A549 (cell line): Measurements from ENCODE around the gene SACM1L. TPM values are rescaled to one million over a fixed set of nuclear protein-coding genes. Genes with fewer than 3 reads are reported as not detected.

Experiments
- ATAC-seq, 2 experiments: fragments of 200-7000 bp in 1 of 2; fragments of >200 bp in 1 of 2; cut with Nextera tagmentation in 1 of 2; cut with Tn5 transposase in 1 of 2; 3 replicates each; pipeline versions ENCODE4 v1.8.0 to v1.9.1; 2018 to 2020; ENCODE audit warnings: mild to moderate bottlenecking in 1 of 2, moderate library complexity in 1 of 2
- CTCF ChIA-PET: fragments of 300-600 bp; sonication (Branson Sonifier 250); formaldehyde crosslinking; extraction: SDS; loops from one replicate; lab custom pipeline; 2021; ENCODE audit warnings: antibody characterized with exemption, inconsistent platforms; lab: Yijun Ruan, JAX
- POLR2A ChIA-PET: fragments of 350-600 bp; formaldehyde crosslinking; extraction: SDS; loops from one replicate; lab custom pipeline; 2021; ENCODE audit warnings: antibody characterized with exemption, inconsistent platforms; lab: Yijun Ruan, JAX
- DNase-seq, 2 experiments: peaks; one replicate each; pipeline versions ENCODE4 v3.0.0 to v3.0.0-alpha.2; 2011 to 2016; ENCODE audit warnings: low read depth in 1 of 2, low spot score in 1 of 2
- FAIRE-seq: peaks from 2 replicates; lab custom pipeline; 2011; peaks lifted over from hg19 to GRCh38; lab: Jason Lieb, UNC
- H3K27ac ChIP-seq, 2 experiments: fragments of >200 bp; sonication (Bioruptor Twin); formaldehyde crosslinking; 3 replicates each; pipeline ENCODE4 v1.5.1; 2016 to 2017
- H3K4me1 ChIP-seq: fragments of >200 bp; sonication (Bioruptor Twin); formaldehyde crosslinking; 3 replicates; pipeline ENCODE4 v1.6.1; 2016
- H3K4me2 ChIP-seq: fragments of >200 bp; sonication (Bioruptor Twin); formaldehyde crosslinking; 3 replicates; pipeline ENCODE4 v1.6.1; 2016
- H3K4me3 ChIP-seq: fragments of >200 bp; sonication (Bioruptor Twin); formaldehyde crosslinking; 3 replicates; pipeline ENCODE4 v1.5.1; 2016
- H3K9me3 ChIP-seq: fragments of >200 bp; sonication (Bioruptor Twin); formaldehyde crosslinking; 3 replicates; pipeline ENCODE4 v1.6.1; 2016
- CBX8 ChIP-seq: fragments of 200-600 bp; sonication (generic); IDR thresholded peaks from 2 replicates; pipeline ENCODE4 v1.6.1; 2016
- CHD4 ChIP-seq: fragments of 200-600 bp; sonication (generic); IDR thresholded peaks from 2 replicates; pipeline ENCODE4 v1.6.1; 2016; ENCODE audit warnings: antibody characterized with exemption, mild to moderate bottlenecking, borderline replicate concordance
- EHMT2 ChIP-seq: fragments of 200-600 bp; sonication (generic); IDR thresholded peaks from 2 replicates; pipeline ENCODE4 v1.6.1; 2016; ENCODE audit warnings: antibody characterized with exemption, low read depth, mild to moderate bottlenecking, moderate library complexity
- FOSB ChIP-seq: fragments of 250-450 bp; sonication (Bioruptor Pico); IDR thresholded peaks from 2 replicates; pipeline ENCODE4 v1.5.0; 2020; ENCODE audit warnings: mild to moderate bottlenecking, moderate library complexity
- FOXS1 ChIP-seq: fragments of 250-450 bp; sonication (Bioruptor Pico); IDR thresholded peaks from 2 replicates; pipeline ENCODE4 v1.5.0; 2020; ENCODE audit warnings: mild to moderate bottlenecking, moderate library complexity
- GATA3 ChIP-seq: IDR thresholded peaks from 2 replicates; pipeline ENCODE4 v1.6.1; 2012; ENCODE audit warnings: borderline replicate concordance
- HEYL ChIP-seq: fragments of 250-450 bp; sonication (Bioruptor Pico); IDR thresholded peaks from 2 replicates; pipeline ENCODE4 v1.8.0; 2021; ENCODE audit warnings: mild to moderate bottlenecking, moderate library complexity
- HOXB13 ChIP-seq: fragments of 250-450 bp; sonication (Bioruptor Pico); IDR thresholded peaks from 2 replicates; pipeline ENCODE4 v1.5.0; 2020; ENCODE audit warnings: low read depth, mild to moderate bottlenecking, moderate library complexity
- JUN ChIP-seq, 2 experiments: fragments of >200 bp; sonication (Bioruptor Twin); formaldehyde crosslinking; IDR thresholded peaks; 2 replicates in 1 of 2; 3 replicates in 1 of 2; pipeline ENCODE4 v1.6.1; 2016 to 2017
- JUNB ChIP-seq: fragments of >200 bp; sonication (Bioruptor Twin); formaldehyde crosslinking; IDR thresholded peaks from 2 replicates; pipeline ENCODE4 v1.6.1; 2016
- KDM1A ChIP-seq: fragments of 200-600 bp; sonication (generic); IDR thresholded peaks from 2 replicates; pipeline ENCODE4 v1.6.1; 2016; ENCODE audit warnings: low read depth, mild to moderate bottlenecking
- MAFK ChIP-seq: fragments of 450-650 bp; IDR thresholded peaks from 2 replicates; pipeline ENCODE4 v1.6.1; 2014; ENCODE audit not compliant: partially characterized antibody
- NFE2L2 ChIP-seq: fragments of 150-350 bp; conservative IDR thresholded peaks from 2 replicates; pipeline ENCODE4 v1.6.1; 2014; ENCODE audit warnings: low read length
- NPAS2 ChIP-seq: fragments of 250-450 bp; sonication (Bioruptor Pico); IDR thresholded peaks from 2 replicates; pipeline ENCODE4 v1.8.0; 2022; ENCODE audit warnings: mild to moderate bottlenecking, moderate library complexity, borderline replicate concordance
- POLR2AphosphoS2 ChIP-seq: conservative IDR thresholded peaks from 2 replicates; pipeline ENCODE4 v1.6.1; 2012; ENCODE audit warnings: low read length, improper control_type of control experiment, inconsistent platforms
- TP53 ChIP-seq: fragments of 250-450 bp; sonication (Bioruptor Pico); IDR thresholded peaks from 2 replicates; pipeline ENCODE4 v1.5.0; 2021; ENCODE audit warnings: mild to moderate bottlenecking, moderate library complexity
- ZC3H11A ChIP-seq: fragments of 450-650 bp; IDR thresholded peaks from 2 replicates; pipeline ENCODE4 v1.6.1; 2014; ENCODE audit warnings: antibody characterized with exemption, mild to moderate bottlenecking
- ZNF302 ChIP-seq: fragments of 250-450 bp; sonication (Bioruptor Pico); IDR thresholded peaks from 2 replicates; pipeline ENCODE4 v1.9.0; 2021; ENCODE audit warnings: inconsistent platforms, mild to moderate bottlenecking, moderate library complexity
- WGBS: methylation state at CpG from one replicate; pipeline ENCODE4 v1.1.6; 2017; ENCODE audit errors: missing lambda C conversion rate; 5-methylcytosine and 5-hydroxymethylcytosine counted together
- polyA plus RNA-seq, 4 experiments: library from polyadenylated mRNA; depleted of rRNA in 3 of 4; stranded (reverse); fragments of >200 nt; fragmentation: RNase III in 1 of 4; extraction: RNeasy Plus Mini Kit Qiagen cat#74134 plus additional on column Dnase treatment in 1 of 4; gene quantifications; 2 replicates in 3 of 4; 3 replicates in 1 of 4; pipeline ENCODE4 v1.2.3, GENCODE V29; 2011 to 2017
- TF ChIP-seq, protein P1 (sequence below): fragments of >200 bp; sonication (Bioruptor Twin); formaldehyde crosslinking; IDR thresholded peaks from 3 replicates; pipeline ENCODE4 v1.6.1; 2016
- TF ChIP-seq, protein P2 (sequence below): IDR thresholded peaks from 2 replicates; pipeline ENCODE4 v1.6.1; 2012
- TF ChIP-seq, protein P3 (sequence below): fragments of 250-450 bp; sonication (Bioruptor Pico); IDR thresholded peaks from 2 replicates; pipeline ENCODE4 v1.5.0; 2021; ENCODE audit warnings: mild to moderate bottlenecking, moderate library complexity, borderline replicate concordance
- TF ChIP-seq, protein P4 (sequence below): fragments of 150-350 bp; IDR thresholded peaks from 2 replicates; pipeline ENCODE4 v1.6.1; 2014; ENCODE audit warnings: low read depth, mild to moderate bottlenecking, low read length
- TF ChIP-seq, protein P5 (sequence below): fragments of 450-650 bp; IDR thresholded peaks from 2 replicates; pipeline ENCODE4 v1.6.1; 2014; ENCODE audit warnings: antibody characterized with exemption
- TF ChIP-seq, protein P6 (sequence below): IDR thresholded peaks from 2 replicates; pipeline ENCODE4 v1.6.1; 2012

SACM1L gene
- polyA plus RNA-seq, 2 of the 4 experiments (the other 2 are of a cell fraction) = 21.1 to 27.8 TPM

DNA sequence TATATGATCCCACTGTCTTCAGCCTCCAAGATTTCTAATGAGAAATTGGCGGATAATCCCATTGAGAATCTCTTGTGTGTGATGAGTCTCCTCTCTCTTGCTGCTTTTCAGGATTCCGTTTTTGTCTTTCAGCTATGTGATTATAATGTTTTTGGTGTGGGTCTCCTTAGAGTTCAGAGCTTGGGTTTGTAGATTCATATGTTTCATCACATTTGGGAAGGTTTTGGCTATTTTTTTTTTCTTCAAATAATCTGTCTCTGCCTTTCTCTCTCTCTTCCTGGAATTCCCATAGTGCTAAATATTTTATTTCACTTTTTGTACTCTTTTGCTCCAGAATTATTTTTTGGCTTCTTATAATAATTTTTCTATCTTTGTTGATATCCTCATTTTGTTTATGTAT is 40.4 kb downstream of the SACM1L start:
- TF ChIP-seq FOSB (CRISPR knock-in tag) = no peak
- TF ChIP-seq JUN (IDR thresholded peaks at IDR 0.05) = no peak
- no peak for TF ChIP-seq KDM1A
- TF ChIP-seq JUNB = no peak
- TF ChIP-seq, protein P1, sequence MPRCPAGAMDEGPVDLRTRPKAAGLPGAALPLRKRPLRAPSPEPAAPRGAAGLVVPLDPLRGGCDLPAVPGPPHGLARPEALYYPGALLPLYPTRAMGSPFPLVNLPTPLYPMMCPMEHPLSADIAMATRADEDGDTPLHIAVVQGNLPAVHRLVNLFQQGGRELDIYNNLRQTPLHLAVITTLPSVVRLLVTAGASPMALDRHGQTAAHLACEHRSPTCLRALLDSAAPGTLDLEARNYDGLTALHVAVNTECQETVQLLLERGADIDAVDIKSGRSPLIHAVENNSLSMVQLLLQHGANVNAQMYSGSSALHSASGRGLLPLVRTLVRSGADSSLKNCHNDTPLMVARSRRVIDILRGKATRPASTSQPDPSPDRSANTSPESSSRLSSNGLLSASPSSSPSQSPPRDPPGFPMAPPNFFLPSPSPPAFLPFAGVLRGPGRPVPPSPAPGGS = no peak
- TF ChIP-seq, protein P2, sequence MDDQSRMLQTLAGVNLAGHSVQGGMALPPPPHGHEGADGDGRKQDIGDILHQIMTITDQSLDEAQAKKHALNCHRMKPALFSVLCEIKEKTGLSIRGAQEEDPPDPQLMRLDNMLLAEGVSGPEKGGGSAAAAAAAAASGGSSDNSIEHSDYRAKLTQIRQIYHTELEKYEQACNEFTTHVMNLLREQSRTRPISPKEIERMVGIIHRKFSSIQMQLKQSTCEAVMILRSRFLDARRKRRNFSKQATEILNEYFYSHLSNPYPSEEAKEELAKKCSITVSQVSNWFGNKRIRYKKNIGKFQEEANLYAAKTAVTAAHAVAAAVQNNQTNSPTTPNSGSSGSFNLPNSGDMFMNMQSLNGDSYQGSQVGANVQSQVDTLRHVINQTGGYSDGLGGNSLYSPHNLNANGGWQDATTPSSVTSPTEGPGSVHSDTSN = no peak
- TF ChIP-seq MAFK = no peak
- no peak for TF ChIP-seq ZC3H11A
- TF ChIP-seq, protein P3, sequence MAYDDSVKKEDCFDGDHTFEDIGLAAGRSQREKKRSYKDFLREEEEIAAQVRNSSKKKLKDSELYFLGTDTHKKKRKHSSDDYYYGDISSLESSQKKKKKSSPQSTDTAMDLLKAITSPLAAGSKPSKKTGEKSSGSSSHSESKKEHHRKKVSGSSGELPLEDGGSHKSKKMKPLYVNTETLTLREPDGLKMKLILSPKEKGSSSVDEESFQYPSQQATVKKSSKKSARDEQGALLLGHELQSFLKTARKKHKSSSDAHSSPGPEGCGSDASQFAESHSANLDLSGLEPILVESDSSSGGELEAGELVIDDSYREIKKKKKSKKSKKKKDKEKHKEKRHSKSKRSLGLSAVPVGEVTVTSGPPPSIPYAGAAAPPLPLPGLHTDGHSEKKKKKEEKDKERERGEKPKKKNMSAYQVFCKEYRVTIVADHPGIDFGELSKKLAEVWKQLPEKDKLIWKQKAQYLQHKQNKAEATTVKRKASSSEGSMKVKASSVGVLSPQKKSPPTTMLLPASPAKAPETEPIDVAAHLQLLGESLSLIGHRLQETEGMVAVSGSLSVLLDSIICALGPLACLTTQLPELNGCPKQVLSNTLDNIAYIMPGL (CRISPR knock-in tag) = no peak
- no peak for TF ChIP-seq POLR2AphosphoS2
- no peak for TF ChIP-seq GATA3
- TF ChIP-seq EHMT2 = no peak
- H3K27ac ChIP-seq = no peak overlapping the region
- H3K4me2 ChIP-seq = no peak overlapping the region
- POLR2A ChIA-PET = no interaction called here
- ATAC-seq (no peak), FAIRE-seq (no peak), DNase-seq (no peak)
- no peaks in the 10 kb centered on the region for H3K9me3 ChIP-seq
- H3K4me1 ChIP-seq = no peaks in the 10 kb centered on the region
- H3K4me3 ChIP-seq = no peak overlapping the region
- 52% methylated on average over 2 of the region's 2 CpGs for WGBS
- CTCF ChIA-PET = no interaction called here

DNA sequence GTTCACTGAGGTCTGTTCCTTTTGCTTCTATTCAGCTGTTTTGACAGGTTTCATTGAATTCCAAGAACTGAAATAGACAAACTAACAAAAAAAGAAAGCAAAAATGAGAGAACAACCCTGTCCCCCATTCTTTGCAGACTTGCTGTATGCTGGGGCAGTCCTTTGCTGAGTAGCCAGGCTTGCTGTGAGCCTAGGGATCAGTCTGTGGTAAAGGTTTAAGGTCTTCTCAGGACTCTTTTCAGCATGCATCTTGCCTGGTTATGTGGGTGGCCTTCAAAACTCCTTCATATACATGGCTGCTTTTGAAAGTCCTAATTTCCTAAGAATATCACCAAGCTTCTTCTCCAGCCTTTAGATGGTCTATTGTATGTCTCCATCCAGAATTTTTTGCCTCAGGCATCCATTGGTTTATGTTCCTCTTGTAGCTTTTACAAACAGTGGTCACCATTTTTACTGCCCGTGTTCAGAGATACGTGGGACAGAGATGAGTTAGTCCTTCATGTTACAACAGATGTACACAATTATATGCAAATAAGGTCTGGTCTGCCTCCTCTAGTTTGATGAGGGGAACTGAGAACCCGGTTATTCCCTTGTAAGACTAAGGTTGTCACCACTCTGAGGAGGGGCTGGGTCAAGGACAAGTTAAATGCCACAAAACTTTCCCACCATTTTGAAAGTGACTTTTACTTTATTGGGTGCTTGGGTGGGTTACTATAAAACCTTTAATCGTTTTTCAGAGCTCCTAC is 41.4 kb downstream of the SACM1L start:
- ATAC-seq (no peak), FAIRE-seq (no peak), DNase-seq (no peak)
- WGBS = 84% methylated on average over 4 of the region's 4 CpGs
- H3K4me2 ChIP-seq = no peak overlapping the region
- no peaks in the 10 kb centered on the region for H3K4me1 ChIP-seq
- ChIA-PET CTCF (interaction anchor here (0.6 kb wide), 1 partner anchor 12 kb away, joined by 3 read pairs; no protein-coding TSS in a partner anchor), POLR2A (no interaction called here)
- H3K27ac ChIP-seq = no peak overlapping the region
- H3K4me3 ChIP-seq = no peak overlapping the region
- no peaks in the 10 kb centered on the region for H3K9me3 ChIP-seq
- TF ChIP-seq, protein P1 = no peak
- TF ChIP-seq NFE2L2 = no peak
- no peak for TF ChIP-seq ZNF302 (CRISPR knock-in tag)
- TF ChIP-seq CBX8 = no peak
- TF ChIP-seq, protein P2 = no peak
- TF ChIP-seq, protein P4, sequence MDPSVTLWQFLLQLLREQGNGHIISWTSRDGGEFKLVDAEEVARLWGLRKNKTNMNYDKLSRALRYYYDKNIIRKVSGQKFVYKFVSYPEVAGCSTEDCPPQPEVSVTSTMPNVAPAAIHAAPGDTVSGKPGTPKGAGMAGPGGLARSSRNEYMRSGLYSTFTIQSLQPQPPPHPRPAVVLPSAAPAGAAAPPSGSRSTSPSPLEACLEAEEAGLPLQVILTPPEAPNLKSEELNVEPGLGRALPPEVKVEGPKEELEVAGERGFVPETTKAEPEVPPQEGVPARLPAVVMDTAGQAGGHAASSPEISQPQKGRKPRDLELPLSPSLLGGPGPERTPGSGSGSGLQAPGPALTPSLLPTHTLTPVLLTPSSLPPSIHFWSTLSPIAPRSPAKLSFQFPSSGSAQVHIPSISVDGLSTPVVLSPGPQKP = no peak
- no peak for TF ChIP-seq NPAS2 (CRISPR knock-in tag)
- TF ChIP-seq HEYL (CRISPR knock-in tag) = no peak
- no peak for TF ChIP-seq TP53 (CRISPR knock-in tag)
- TF ChIP-seq, protein P5, sequence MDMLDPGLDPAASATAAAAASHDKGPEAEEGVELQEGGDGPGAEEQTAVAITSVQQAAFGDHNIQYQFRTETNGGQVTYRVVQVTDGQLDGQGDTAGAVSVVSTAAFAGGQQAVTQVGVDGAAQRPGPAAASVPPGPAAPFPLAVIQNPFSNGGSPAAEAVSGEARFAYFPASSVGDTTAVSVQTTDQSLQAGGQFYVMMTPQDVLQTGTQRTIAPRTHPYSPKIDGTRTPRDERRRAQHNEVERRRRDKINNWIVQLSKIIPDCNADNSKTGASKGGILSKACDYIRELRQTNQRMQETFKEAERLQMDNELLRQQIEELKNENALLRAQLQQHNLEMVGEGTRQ = no peak
- TF ChIP-seq HOXB13 (CRISPR knock-in tag) = no peak
- no peak for TF ChIP-seq POLR2AphosphoS2
- TF ChIP-seq, protein P6, sequence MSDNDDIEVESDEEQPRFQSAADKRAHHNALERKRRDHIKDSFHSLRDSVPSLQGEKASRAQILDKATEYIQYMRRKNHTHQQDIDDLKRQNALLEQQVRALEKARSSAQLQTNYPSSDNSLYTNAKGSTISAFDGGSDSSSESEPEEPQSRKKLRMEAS = no peak
- TF ChIP-seq CHD4 = no peak
- no peak for TF ChIP-seq FOXS1 (CRISPR knock-in tag)
- TF ChIP-seq, protein P3 (CRISPR knock-in tag) = no peak
